Esophagus muscularis mucosa (tissue), 4 donors: Measurements from ENCODE around the gene BICC1. TPM values are rescaled to one million over a fixed set of nuclear protein-coding genes. Genes with fewer than 3 reads are reported as not detected.

ENCODE experiments used
- DNase-seq: peaks from one replicate; pipeline ENCODE4 v3.0.0-alpha.2; 2017; ENCODE audit errors: extremely low spot score
- H3K27ac ChIP-seq, 4 donors: fragments of 200-600 bp; sonication (generic); replicated peaks in 1 of 4; 1 replicate in 3 of 4; 2 replicates in 1 of 4; pipeline ENCODE4 v1.5.1; 2016 to 2019; ENCODE audit warnings: mild to moderate bottlenecking in 1 of 4
- H3K27me3 ChIP-seq, 4 donors: fragments of 200-600 bp; sonication (generic); one replicate each; pipeline versions ENCODE4 v1.5.1 to v1.6.0; 2016 to 2019
- H3K36me3 ChIP-seq, 4 donors: fragments of 200-600 bp; sonication (generic); one replicate each; pipeline ENCODE4 v1.5.1; 2016 to 2019
- H3K4me1 ChIP-seq, 4 donors: fragments of 200-600 bp; sonication (generic); one replicate each; pipeline ENCODE4 v1.5.1; 2016 to 2019
- H3K4me3 ChIP-seq, 4 donors: fragments of 200-600 bp; sonication (generic); 1 replicate in 2 of 4; 2 replicates in 2 of 4; pipeline ENCODE4 v1.5.1; 2016 to 2019; ENCODE audit warnings: mild to moderate bottlenecking in 4 of 4, moderate library complexity in 1 of 4
- H3K9me3 ChIP-seq, 4 donors: fragments of 200-600 bp; sonication (generic); 1 replicate in 3 of 4; 2 replicates in 1 of 4; pipeline ENCODE4 v1.5.1; 2016 to 2019
- EP300 ChIP-seq: sonication (generic); formaldehyde crosslinking; IDR thresholded peaks from one replicate; pipeline ENCODE4 v1.6.1; 2017; ENCODE audit warnings: antibody characterized with exemption
- POLR2A ChIP-seq: fragments of 450-650 bp; IDR thresholded peaks from one replicate; pipeline ENCODE4 v1.6.1; 2017; ENCODE audit warnings: antibody characterized with exemption, moderate library complexity, mild to moderate bottlenecking, low read depth
- POLR2AphosphoS5 ChIP-seq, 2 donors: sonication (generic); formaldehyde crosslinking; IDR thresholded peaks; one replicate each; pipeline ENCODE4 v1.6.1; 2017; ENCODE audit warnings: antibody characterized with exemption in 2 of 2
- WGBS: methylation state at CpG from one replicate; pipeline ENCODE4 v1.1.5; 2018; 5-methylcytosine and 5-hydroxymethylcytosine counted together
- intact Hi-C: fragments of 100-400 bp; cut with DNase I; formaldehyde crosslinking; loops from one replicate; pipeline ENCODE4 v1.15.1; 2023
- total RNA-seq, 4 donors: library from RNA; depleted of rRNA; stranded (reverse); fragments of >200 nt; gene quantifications; one replicate each; pipeline versions ENCODE4 v1.1.0 to v1.2.1, GENCODE V29; 2016
- TF ChIP-seq, protein P1 (sequence below), 3 experiments: fragments of 200-600 bp in 2 of 3; fragments of 450-650 bp in 1 of 3; sonication (generic) in 2 of 3; IDR thresholded peaks; one replicate each; pipeline ENCODE4 v1.5.1; 2017 to 2019; ENCODE audit warnings: antibody characterized with exemption in 3 of 3, mild to moderate bottlenecking in 2 of 3, moderate library complexity in 1 of 3

The BICC1 gene
- total RNA-seq, 4 donors from 2014 or later = 19.1 to 24.9 (median 20.5) TPM

DNA sequence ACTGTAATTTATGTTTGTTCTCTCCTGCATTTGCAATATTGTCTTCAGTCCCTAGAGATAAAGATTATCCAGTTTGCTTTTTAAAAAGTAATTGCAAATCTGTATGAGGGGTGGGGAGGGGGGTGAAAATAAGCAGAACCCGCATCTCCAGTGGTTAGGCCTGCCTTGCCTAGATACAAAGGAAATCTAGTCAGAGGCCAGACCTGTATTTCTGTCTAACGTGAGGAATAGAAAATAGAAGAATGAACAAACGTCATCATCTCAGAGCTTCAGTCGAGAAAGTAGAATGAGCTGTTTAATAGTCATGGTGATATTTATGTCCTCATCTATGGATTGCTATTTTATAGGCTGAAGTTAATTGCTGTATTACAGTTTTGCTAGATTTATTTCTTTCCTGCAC is 284.2 kb downstream of the BICC1 start:
- H3K27me3 ChIP-seq = no peaks in the 10 kb centered on the region
- TF ChIP-seq POLR2AphosphoS5 (IDR thresholded peaks at IDR 0.05) (no peak), POLR2A (no peak), EP300 (no peak)
- TF ChIP-seq, protein P1, sequence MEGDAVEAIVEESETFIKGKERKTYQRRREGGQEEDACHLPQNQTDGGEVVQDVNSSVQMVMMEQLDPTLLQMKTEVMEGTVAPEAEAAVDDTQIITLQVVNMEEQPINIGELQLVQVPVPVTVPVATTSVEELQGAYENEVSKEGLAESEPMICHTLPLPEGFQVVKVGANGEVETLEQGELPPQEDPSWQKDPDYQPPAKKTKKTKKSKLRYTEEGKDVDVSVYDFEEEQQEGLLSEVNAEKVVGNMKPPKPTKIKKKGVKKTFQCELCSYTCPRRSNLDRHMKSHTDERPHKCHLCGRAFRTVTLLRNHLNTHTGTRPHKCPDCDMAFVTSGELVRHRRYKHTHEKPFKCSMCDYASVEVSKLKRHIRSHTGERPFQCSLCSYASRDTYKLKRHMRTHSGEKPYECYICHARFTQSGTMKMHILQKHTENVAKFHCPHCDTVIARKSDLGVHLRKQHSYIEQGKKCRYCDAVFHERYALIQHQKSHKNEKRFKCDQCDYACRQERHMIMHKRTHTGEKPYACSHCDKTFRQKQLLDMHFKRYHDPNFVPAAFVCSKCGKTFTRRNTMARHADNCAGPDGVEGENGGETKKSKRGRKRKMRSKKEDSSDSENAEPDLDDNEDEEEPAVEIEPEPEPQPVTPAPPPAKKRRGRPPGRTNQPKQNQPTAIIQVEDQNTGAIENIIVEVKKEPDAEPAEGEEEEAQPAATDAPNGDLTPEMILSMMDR (IDR thresholded peaks at IDR 0.05) = no peak
- peaks cover 0 to 31% (median 3%) of the 10 kb centered on the region in 4 donors for H3K36me3 ChIP-seq
- no peak for DNase-seq
- H3K27ac ChIP-seq = no peak overlapping the region
- peaks cover 0 to 6% (median 3%) of the 10 kb centered on the region in 4 donors for H3K4me1 ChIP-seq
- no peak overlapping the region for H3K4me3 ChIP-seq
- intact Hi-C loops = no loop called here
- WGBS = 60% methylated on average over 4 of the region's 4 CpGs
- H3K9me3 ChIP-seq = no peaks in the 10 kb centered on the region

DNA sequence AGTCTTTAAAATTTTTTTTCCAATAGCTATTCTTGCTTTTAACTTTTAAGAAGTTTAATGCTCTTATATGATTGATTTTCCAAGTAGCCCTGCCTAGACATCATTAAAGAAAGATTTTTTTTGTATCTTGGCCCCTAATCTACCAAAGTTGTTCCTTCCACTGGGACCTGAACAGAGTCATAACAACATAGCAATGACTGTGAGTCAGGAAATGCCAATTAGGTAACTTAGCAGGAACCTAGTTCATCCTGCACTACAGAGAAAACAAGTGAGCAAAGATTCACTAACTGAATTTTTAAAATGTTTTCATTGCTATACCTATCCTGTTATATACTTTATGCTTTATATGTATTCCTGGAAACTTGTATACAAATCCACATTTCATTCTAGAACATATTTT is 284.7 kb downstream of the BICC1 start:
- no peak for DNase-seq
- no peaks in the 10 kb centered on the region for H3K27me3 ChIP-seq
- no peak overlapping the region for H3K4me3 ChIP-seq
- peaks cover 0 to 36% (median 6%) of the 10 kb centered on the region in 4 donors for H3K36me3 ChIP-seq
- peaks cover 0 to 6% (median 3%) of the 10 kb centered on the region in 4 donors for H3K4me1 ChIP-seq
- no peak for TF ChIP-seq POLR2AphosphoS5 (IDR thresholded peaks at IDR 0.05)
- TF ChIP-seq POLR2A = no peak
- no peak for TF ChIP-seq EP300
- TF ChIP-seq, protein P1 (IDR thresholded peaks at IDR 0.05) = no peak
- H3K27ac ChIP-seq = no peak overlapping the region
- no peaks in the 10 kb centered on the region for H3K9me3 ChIP-seq
- intact Hi-C loops = no loop called here

DNA sequence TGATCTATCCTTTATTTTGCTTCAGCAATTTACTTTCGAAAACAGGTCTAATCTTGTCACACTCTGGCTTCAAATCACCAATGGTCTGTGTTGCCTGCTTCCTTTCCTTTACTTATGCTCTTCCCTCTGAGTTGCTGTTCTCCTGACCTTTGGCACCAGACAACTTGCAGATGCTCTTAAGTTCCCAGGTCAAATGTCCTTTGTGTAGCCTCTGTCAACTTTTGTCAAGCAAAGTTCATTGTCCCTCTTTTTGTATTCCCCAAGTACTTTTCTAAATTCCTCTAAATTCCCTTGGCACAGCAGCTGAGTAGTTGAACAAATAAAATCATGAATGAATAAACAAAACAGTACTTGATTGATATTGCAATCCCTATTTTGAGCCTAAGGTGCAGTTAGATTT is 289.4 kb downstream of the BICC1 start:
- H3K36me3 ChIP-seq = peaks cover 0 to 44% (median 11%) of the 10 kb centered on the region in 4 donors
- no peaks in the 10 kb centered on the region for H3K27me3 ChIP-seq
- no peaks in the 10 kb centered on the region for H3K9me3 ChIP-seq
- TF ChIP-seq, protein P1 (IDR thresholded peaks at IDR 0.05) = no peak
- TF ChIP-seq POLR2A = no peak
- TF ChIP-seq POLR2AphosphoS5 (IDR thresholded peaks at IDR 0.05) = no peak
- no peak for TF ChIP-seq EP300
- peaks cover 0 to 5% (median 0%) of the 10 kb centered on the region in 4 donors for H3K4me1 ChIP-seq
- no peak for DNase-seq
- WGBS = 85% methylated on average over 1 of the region's 1 CpG
- no peak overlapping the region for H3K27ac ChIP-seq
- intact Hi-C loops = no loop called here
- no peak overlapping the region for H3K4me3 ChIP-seq

DNA sequence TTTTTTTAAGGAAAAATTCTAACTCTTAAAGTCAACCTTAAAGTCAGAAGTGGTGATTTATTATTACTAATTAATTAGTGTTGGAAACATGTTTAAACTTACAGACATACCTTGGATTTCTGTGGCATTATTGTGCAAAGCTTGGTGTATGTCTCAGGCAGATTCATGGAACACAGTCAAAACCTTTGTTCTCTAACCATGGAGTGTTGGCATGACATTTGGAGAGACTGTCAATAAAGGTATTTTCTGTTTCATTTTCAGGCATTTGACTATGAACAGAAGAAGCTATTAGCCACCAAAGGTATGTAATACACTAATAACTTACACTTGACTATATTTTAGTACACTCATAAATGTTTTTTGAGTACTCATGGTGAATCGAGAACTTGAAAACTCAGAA is 293.7 kb downstream of the BICC1 start:
- H3K4me3 ChIP-seq = no peak overlapping the region
- TF ChIP-seq POLR2AphosphoS5 (IDR thresholded peaks at IDR 0.05) = no peak
- TF ChIP-seq, protein P1 (IDR thresholded peaks at IDR 0.05) = no peak
- TF ChIP-seq EP300 = no peak
- no peak for TF ChIP-seq POLR2A
- no peaks in the 10 kb centered on the region for H3K9me3 ChIP-seq
- no peak overlapping the region for H3K27ac ChIP-seq
- intact Hi-C loops = no loop called here
- 93% methylated on average over 1 of the region's 1 CpG for WGBS
- H3K27me3 ChIP-seq = no peaks in the 10 kb centered on the region
- peaks cover 0 to 4% (median 0%) of the 10 kb centered on the region in 4 donors for H3K4me1 ChIP-seq
- DNase-seq = no peak
- H3K36me3 ChIP-seq = peaks cover 0 to 35% (median 11%) of the 10 kb centered on the region in 4 donors
